IMR-90 (cell line): ENCODE measurements around the gene DOCK4. TPM values are rescaled to one million over a fixed set of nuclear protein-coding genes. Genes with fewer than 3 reads are reported as not detected.
A peak's percentile ranks its signal among the peaks of the same experiment; 100 is the strongest.

Experiments
- ATAC-seq: fragments of 200-7000 bp; cut with Tn5 transposase; 2 replicates; pipeline ENCODE4 v1.9.1; 2020; ENCODE audit warnings: low read depth, mild to moderate bottlenecking, moderate library complexity
- BruUV-seq: library from RNA; stranded (reverse); fragments of 400-500 nt; replicated peaks from 2 replicates; lab custom pipeline; 2021; lab: Mats Ljungman, UMichigan
- CTCF ChIA-PET: fragments of 300-600 bp; formaldehyde crosslinking; extraction: SDS; loops from one replicate; lab custom pipeline; 2021; ENCODE audit warnings: antibody characterized with exemption; lab: Yijun Ruan, JAX
- POLR2A ChIA-PET: fragments of 300-600 bp; sonication (Branson Sonifier 250); formaldehyde crosslinking; loops from one replicate; lab custom pipeline; 2022; ENCODE audit warnings: antibody characterized with exemption; ENCODE audit not compliant: unreplicated experiment; lab: Charles Lee
- DNase-seq: peaks from one replicate; pipeline ENCODE4 v3.0.0; 2013
- H2AFZ ChIP-seq: replicated peaks from 2 replicates; pipeline ENCODE3; 2013; ENCODE audit warnings: low read length, mild to moderate bottlenecking; ENCODE audit not compliant: poor library complexity
- H2AK5ac ChIP-seq: 2 replicates; pipeline ENCODE4 v1.6.1; 2013; ENCODE audit warnings: low read depth, low read length, inconsistent platforms
- H2AK9ac ChIP-seq: replicated peaks from 2 replicates; pipeline ENCODE3; 2013; ENCODE audit warnings: mild to moderate bottlenecking, low read depth, low read length, moderate library complexity; ENCODE audit not compliant: poor library complexity
- H2BK120ac ChIP-seq: 2 replicates; pipeline ENCODE4 v1.6.1; 2013; ENCODE audit warnings: low read depth, low read length, inconsistent platforms
- H2BK15ac ChIP-seq: 3 replicates; pipeline ENCODE4 v1.6.1; 2013; ENCODE audit warnings: low read depth, low read length, inconsistent platforms
- H2BK20ac ChIP-seq: 2 replicates; pipeline ENCODE4 v1.6.1; 2013; ENCODE audit warnings: low read depth, mild to moderate bottlenecking, inconsistent platforms, low read length, moderate library complexity
- H2BK5ac ChIP-seq: 2 replicates; pipeline ENCODE4 v1.6.1; 2013; ENCODE audit warnings: mild to moderate bottlenecking, low read depth, low read length, inconsistent platforms; ENCODE audit not compliant: poor library complexity, severe bottlenecking
- H3K14ac ChIP-seq: replicated peaks from 2 replicates; pipeline ENCODE4 v1.6.1; 2013; ENCODE audit warnings: low read depth, low read length, inconsistent platforms
- H3K18ac ChIP-seq: 2 replicates; pipeline ENCODE4 v1.6.1; 2013; ENCODE audit warnings: low read depth, low read length, control low read depth
- H3K23ac ChIP-seq: 2 replicates; pipeline ENCODE4 v1.6.1; 2013; ENCODE audit warnings: low read depth, low read length, inconsistent platforms
- H3K27ac ChIP-seq: 2 replicates; pipeline ENCODE4 v1.5.1; 2013; ENCODE audit warnings: mild to moderate bottlenecking, control low read depth, low read length; ENCODE audit not compliant: insufficient read depth
- H3K27me3 ChIP-seq: 2 replicates; pipeline ENCODE4 v1.6.1; 2013; ENCODE audit warnings: low read length; ENCODE audit not compliant: control insufficient read depth, insufficient read depth
- H3K36me3 ChIP-seq: 2 replicates; pipeline ENCODE4 v1.6.1; 2013; ENCODE audit warnings: low read length, mixed read lengths; ENCODE audit not compliant: control insufficient read depth, insufficient read depth
- H3K4ac ChIP-seq: 2 replicates; pipeline ENCODE4 v1.6.1; 2013; ENCODE audit warnings: low read depth, low read length, inconsistent platforms
- H3K4me1 ChIP-seq: 2 replicates; pipeline ENCODE4 v1.6.1; 2013; ENCODE audit warnings: low read length, mixed read lengths; ENCODE audit not compliant: control insufficient read depth, insufficient read depth
- H3K4me2 ChIP-seq: 2 replicates; pipeline ENCODE4 v1.6.1; 2013; ENCODE audit warnings: low read depth, mild to moderate bottlenecking, control low read depth, low read length, moderate library complexity
- H3K4me3 ChIP-seq: 2 replicates; pipeline ENCODE4 v1.5.1; 2013; ENCODE audit warnings: low read depth, mild to moderate bottlenecking, control low read depth, low read length, moderate library complexity; ENCODE audit not compliant: insufficient read depth
- H3K56ac ChIP-seq: 2 replicates; pipeline ENCODE4 v1.6.1; 2013; ENCODE audit warnings: low read length, inconsistent platforms; ENCODE audit not compliant: insufficient read depth; ENCODE audit errors: extremely low read depth
- H3K79me1 ChIP-seq, 2 experiments: 2 replicates each; pipeline ENCODE4 v1.6.1; 2013; ENCODE audit warnings: low read length in 2 of 2, inconsistent platforms in 1 of 2, low read depth in 1 of 2
- H3K9ac ChIP-seq: 2 replicates; pipeline ENCODE4 v1.6.1; 2013; ENCODE audit warnings: low read depth, low read length, control low read depth
- H3K9me1 ChIP-seq: 2 replicates; pipeline ENCODE4 v1.6.1; 2013; ENCODE audit warnings: low read length, inconsistent platforms; ENCODE audit not compliant: insufficient read depth
- H3K9me3 ChIP-seq: 2 replicates; pipeline ENCODE4 v1.6.1; 2013; ENCODE audit warnings: low read length; ENCODE audit not compliant: control insufficient read depth, insufficient read depth
- H4K20me1 ChIP-seq: 2 replicates; pipeline ENCODE4 v1.6.1; 2013; ENCODE audit warnings: low read length, inconsistent platforms; ENCODE audit not compliant: insufficient read depth
- H4K5ac ChIP-seq: 2 replicates; pipeline ENCODE4 v1.6.1; 2013; ENCODE audit warnings: mild to moderate bottlenecking, low read depth, low read length, control low read depth
- H4K8ac ChIP-seq, 2 experiments: 2 replicates each; pipeline ENCODE4 v1.6.1; 2013; ENCODE audit warnings: low read depth in 2 of 2, low read length in 2 of 2, control low read depth in 1 of 2, inconsistent platforms in 1 of 2
- H4K91ac ChIP-seq: 2 replicates; pipeline ENCODE4 v1.6.1; 2013; ENCODE audit warnings: low read depth, low read length, inconsistent platforms; ENCODE audit not compliant: insufficient read depth
- MAZ ChIP-seq: IDR thresholded peaks from 2 replicates; pipeline ENCODE4 v1.6.1; 2012; ENCODE audit warnings: low read depth, mild to moderate bottlenecking, low read length, improper control_type of control experiment, moderate library complexity, borderline replicate concordance
- NFE2L2 ChIP-seq: fragments of 150-350 bp; IDR thresholded peaks from 2 replicates; pipeline ENCODE4 v1.6.1; 2016; ENCODE audit warnings: low read depth, mild to moderate bottlenecking, low read length
- RCOR1 ChIP-seq: IDR thresholded peaks from 2 replicates; pipeline ENCODE4 v1.6.1; 2012; ENCODE audit warnings: mild to moderate bottlenecking, low read length, improper control_type of control experiment; ENCODE audit not compliant: insufficient replicate concordance
- SMC3 ChIP-seq: fragments of 150-350 bp; IDR thresholded peaks from 2 replicates; pipeline ENCODE4 v1.6.1; 2016; ENCODE audit warnings: low read depth, mild to moderate bottlenecking, antibody characterized with exemption, low read length, moderate library complexity
- WGBS, 2 experiments: methylation state at CpG; one replicate each; pipeline versions ENCODE4 v1.1.5 to v1.1.7; 2013; ENCODE audit warnings: missing lambda C conversion rate in 2 of 2; ENCODE audit not compliant: insufficient read length in 1 of 2; ENCODE audit errors: extremely low coverage in 2 of 2; 5-methylcytosine and 5-hydroxymethylcytosine counted together
- dilution Hi-C: fragments of 300-500 bp; cut with HindIII; formaldehyde crosslinking; loops from one replicate; pipeline ENCODE4 v1.14.3; 2018; ENCODE audit warnings: low sequenced_read_pairs; ENCODE audit not compliant: unreplicated experiment
- in situ Hi-C: fragments of 300-500 bp; cut with MboI; formaldehyde crosslinking; loops from 3 replicates; pipeline ENCODE4 v1.14.3; 2019; ENCODE audit warnings: low sequenced_read_pairs, inconsistent platforms, mixed read lengths
- intact Hi-C: fragments of 100-400 bp; cut with micrococcal nuclease; formaldehyde crosslinking; loops from 2 replicates; pipeline ENCODE4 v1.10.0; 2022
- polyA plus RNA-seq, 3 experiments: library from polyadenylated mRNA; depleted of rRNA; stranded (reverse); fragments of >200 nt; gene quantifications; 2 replicates each; pipeline ENCODE4 v1.2.3, GENCODE V29; 2012; ENCODE audit warnings: low replicate concordance in 1 of 3
- total RNA-seq: library from RNA; depleted of rRNA; stranded (reverse); fragments of >200 nt; gene quantifications from 2 replicates; pipeline ENCODE4 v1.2.3, GENCODE V29; 2012

Gene DOCK4
- total and polyA plus RNA-seq, 2 of the 4 experiments (the other 2 are of a cell fraction) = 4.4 to 12.2 TPM

DNA sequence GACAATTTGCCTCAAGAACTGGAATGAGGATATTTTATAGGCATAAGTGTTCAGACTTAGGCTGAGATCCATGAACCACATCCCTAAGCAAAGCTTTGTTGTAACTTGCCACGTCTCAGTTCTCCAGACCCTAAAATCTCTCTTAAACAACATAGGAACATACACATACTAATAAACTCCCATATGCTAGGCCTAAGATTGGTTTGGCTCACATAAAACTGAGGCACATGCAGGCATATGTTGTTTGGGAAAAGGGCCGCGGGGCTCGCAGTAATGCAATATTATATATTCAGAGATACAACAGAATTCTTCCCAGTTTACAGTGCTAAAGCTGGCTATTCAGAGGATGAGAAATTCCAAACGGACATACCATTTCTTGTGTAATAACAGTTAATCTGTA lies 61.0 kb downstream of the DOCK4 start:
- peak overlapping the region; percentile 52 for H2BK20ac ChIP-seq
- peak overlapping the region; percentile 67; the same call in 2 of the 3 replicates for H2BK15ac ChIP-seq
- peaks cover 12 to 24% of the 10 kb centered on the region in 2 experiments for H3K79me1 ChIP-seq
- no peak overlapping the region; the same call in 1 of the 2 replicates for H3K4me2 ChIP-seq
- peaks cover 14% of the 10 kb centered on the region for H3K9me1 ChIP-seq
- intact Hi-C loops (no loop called here), dilution Hi-C loops (no loop called here), in situ Hi-C loops (no loop called here)
- DNase-seq (no peak), ATAC-seq (no peak)
- WGBS, 2 experiments = no CpG with 5 or more reads among the region's 5 CpGs
- H3K14ac ChIP-seq = no peak overlapping the region
- H3K27me3 ChIP-seq = no peaks in the 10 kb centered on the region
- peak overlapping the region; percentile 71 for H3K18ac ChIP-seq
- CTCF ChIA-PET = no interaction called here
- H2AK5ac ChIP-seq = peak overlapping the region; percentile 72; the same call in 1 of the 2 replicates
- no peak overlapping the region for H2AK9ac ChIP-seq
- H3K27ac ChIP-seq = 0 out of 2 replicates have a peak overlapping the region, but pooled peaks have one; percentile 35
- H3K4ac ChIP-seq = peak overlapping the region; percentile 53
- H2AFZ ChIP-seq = no peak overlapping the region
- no peak overlapping the region for H2BK5ac ChIP-seq
- no peak overlapping the region for H3K9ac ChIP-seq
- H4K91ac ChIP-seq = peak overlapping the region; percentile 51; the same call in 1 of the 2 replicates
- POLR2A ChIA-PET = no interaction called here
- BruUV-seq = no TSS peak
- no peaks in the 10 kb centered on the region for H3K9me3 ChIP-seq
- H4K8ac ChIP-seq = peak overlapping the region in 1 of 2 experiments; percentile 17; a peak in 1 of 4 replicates
- no peak for TF ChIP-seq SMC3
- TF ChIP-seq MAZ = no peak
- no peak for TF ChIP-seq NFE2L2
- no peak for TF ChIP-seq RCOR1
- peak overlapping the region; percentile 17; the same call in 1 of the 2 replicates for H2BK120ac ChIP-seq
- H3K4me3 ChIP-seq = no peak overlapping the region
- peak overlapping the region; percentile 43; the same call in 1 of the 2 replicates for H4K5ac ChIP-seq
- H4K20me1 ChIP-seq = no peaks in the 10 kb centered on the region
- no peak overlapping the region for H3K56ac ChIP-seq
- peaks cover 11% of the 10 kb centered on the region for H3K4me1 ChIP-seq
- no peak overlapping the region for H3K23ac ChIP-seq
- no peaks in the 10 kb centered on the region for H3K36me3 ChIP-seq
